ENCODE measurements around the gene SCAF1. TPM values are rescaled to one million over a fixed set of nuclear protein-coding genes. Genes with fewer than 3 reads are reported as not detected.
A peak's percentile ranks its signal among the peaks of the same experiment; 100 is the strongest.

SCAF1 gene
- total and polyA plus RNA-seq, 2 experiments from 2014 or later: 19.7 to 53.7 TPM

DNA sequence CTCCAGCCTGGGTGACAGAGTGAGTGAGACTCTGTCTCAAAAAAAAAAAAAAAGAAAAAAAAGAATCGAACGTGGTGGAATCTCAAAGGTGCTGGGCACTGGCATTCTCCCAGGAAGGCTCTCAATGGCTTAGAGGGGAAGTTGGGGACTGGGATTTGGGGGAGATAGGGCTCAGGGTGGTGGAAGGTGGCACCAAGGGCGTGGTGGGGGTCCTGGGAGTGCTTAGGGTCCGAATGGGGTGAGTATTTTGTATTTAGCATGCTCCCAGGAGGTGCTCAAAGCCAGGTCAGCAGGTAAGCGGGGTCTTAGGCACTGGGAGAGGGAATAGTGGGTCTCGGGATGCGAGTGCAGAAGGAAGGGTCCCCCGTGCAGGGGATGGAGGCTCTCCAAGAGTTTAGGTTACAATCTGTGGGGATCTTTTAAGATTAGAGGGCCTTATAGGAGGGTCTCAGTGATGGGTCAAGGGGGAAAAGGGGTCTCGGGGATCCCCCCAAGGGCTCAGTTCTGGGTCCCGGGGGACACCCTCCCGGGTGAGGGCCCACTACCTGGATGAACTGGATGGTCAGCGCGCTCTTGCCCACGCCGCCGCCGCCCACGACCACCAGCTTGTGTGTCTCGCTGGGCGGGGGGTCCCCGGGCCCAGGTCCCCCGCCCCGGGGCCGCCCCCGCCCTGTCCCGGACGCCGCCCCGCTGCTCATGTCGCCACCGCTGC lies 2.5 kb upstream of the SCAF1 start (continued):
- TF ChIP-seq, protein P1, sequence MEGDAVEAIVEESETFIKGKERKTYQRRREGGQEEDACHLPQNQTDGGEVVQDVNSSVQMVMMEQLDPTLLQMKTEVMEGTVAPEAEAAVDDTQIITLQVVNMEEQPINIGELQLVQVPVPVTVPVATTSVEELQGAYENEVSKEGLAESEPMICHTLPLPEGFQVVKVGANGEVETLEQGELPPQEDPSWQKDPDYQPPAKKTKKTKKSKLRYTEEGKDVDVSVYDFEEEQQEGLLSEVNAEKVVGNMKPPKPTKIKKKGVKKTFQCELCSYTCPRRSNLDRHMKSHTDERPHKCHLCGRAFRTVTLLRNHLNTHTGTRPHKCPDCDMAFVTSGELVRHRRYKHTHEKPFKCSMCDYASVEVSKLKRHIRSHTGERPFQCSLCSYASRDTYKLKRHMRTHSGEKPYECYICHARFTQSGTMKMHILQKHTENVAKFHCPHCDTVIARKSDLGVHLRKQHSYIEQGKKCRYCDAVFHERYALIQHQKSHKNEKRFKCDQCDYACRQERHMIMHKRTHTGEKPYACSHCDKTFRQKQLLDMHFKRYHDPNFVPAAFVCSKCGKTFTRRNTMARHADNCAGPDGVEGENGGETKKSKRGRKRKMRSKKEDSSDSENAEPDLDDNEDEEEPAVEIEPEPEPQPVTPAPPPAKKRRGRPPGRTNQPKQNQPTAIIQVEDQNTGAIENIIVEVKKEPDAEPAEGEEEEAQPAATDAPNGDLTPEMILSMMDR (conservative IDR thresholded peaks at IDR 0.05; ENCODE audit: low read depth in 2 of 2): no peak

DNA sequence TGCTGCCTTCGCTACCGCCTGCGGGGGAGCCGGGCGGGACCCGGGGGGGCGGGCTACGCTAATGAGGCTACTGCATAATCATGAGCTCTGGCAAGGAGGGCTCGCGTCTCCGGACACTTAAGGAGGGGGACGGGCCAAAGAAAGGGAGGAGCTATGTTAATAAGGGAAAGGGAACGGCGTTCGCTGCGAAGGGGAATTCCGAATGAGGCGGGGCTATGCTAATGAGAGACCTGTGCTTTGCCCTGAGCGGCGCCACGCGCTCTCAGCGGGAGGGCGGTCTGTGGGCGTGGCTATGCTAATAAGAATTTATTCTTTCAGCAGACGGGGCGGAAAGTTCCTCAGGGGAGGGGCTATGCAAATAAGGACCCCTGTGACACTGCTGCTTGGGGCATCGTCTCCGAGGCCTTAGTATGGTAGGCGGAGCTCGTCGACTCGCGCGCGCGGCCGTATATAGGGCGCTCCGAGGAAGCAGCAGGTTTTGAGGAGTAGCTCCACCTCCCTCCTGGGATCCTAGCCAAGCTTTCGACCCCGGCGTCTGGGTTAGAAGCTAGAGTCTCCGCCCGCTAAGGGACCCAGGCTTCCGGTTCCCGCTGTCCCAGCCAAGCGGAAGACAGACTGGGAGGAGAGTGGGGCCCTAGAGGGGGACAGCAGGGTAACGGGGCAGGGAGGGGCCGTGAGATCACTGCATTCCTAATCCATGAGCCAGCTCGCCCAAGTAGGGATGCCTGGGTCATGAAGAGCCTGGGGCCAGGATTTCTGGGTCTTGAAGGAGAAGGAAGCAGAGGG lies 1.7 kb upstream of the SCAF1 start, which contains the start of gene RRAS:
Gene RRAS (minus strand): TSS at position 31 of the 786 bp plus-strand sequence. CDS start 45 bp downstream, outside the sequence.
- H3K27ac Mint-ChIP-seq: peak within 1 kb of the TSS; percentile 100
- H3K9me2 ChIP-seq (ENCODE audit: insufficient read depth): no peaks in the 10 kb centered on the region
- H3K79me2 ChIP-seq (replicated peaks; ENCODE audit: insufficient read depth): peaks cover 26% of the 10 kb centered on the region
- peak; percentile 65 for ATAC-seq
- peak within 1 kb of the TSS; percentile 90 for H3K4me2 ChIP-seq
- peak; percentile 59 for TF ChIP-seq POLR2AphosphoS5 (IDR thresholded peaks at IDR 0.05; ENCODE audit: low read depth)
- TF ChIP-seq, protein P2, sequence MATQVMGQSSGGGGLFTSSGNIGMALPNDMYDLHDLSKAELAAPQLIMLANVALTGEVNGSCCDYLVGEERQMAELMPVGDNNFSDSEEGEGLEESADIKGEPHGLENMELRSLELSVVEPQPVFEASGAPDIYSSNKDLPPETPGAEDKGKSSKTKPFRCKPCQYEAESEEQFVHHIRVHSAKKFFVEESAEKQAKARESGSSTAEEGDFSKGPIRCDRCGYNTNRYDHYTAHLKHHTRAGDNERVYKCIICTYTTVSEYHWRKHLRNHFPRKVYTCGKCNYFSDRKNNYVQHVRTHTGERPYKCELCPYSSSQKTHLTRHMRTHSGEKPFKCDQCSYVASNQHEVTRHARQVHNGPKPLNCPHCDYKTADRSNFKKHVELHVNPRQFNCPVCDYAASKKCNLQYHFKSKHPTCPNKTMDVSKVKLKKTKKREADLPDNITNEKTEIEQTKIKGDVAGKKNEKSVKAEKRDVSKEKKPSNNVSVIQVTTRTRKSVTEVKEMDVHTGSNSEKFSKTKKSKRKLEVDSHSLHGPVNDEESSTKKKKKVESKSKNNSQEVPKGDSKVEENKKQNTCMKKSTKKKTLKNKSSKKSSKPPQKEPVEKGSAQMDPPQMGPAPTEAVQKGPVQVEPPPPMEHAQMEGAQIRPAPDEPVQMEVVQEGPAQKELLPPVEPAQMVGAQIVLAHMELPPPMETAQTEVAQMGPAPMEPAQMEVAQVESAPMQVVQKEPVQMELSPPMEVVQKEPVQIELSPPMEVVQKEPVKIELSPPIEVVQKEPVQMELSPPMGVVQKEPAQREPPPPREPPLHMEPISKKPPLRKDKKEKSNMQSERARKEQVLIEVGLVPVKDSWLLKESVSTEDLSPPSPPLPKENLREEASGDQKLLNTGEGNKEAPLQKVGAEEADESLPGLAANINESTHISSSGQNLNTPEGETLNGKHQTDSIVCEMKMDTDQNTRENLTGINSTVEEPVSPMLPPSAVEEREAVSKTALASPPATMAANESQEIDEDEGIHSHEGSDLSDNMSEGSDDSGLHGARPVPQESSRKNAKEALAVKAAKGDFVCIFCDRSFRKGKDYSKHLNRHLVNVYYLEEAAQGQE (IDR thresholded peaks at IDR 0.05; ENCODE audit: unreplicated experiment): no peak
- TF ChIP-seq, protein P3, sequence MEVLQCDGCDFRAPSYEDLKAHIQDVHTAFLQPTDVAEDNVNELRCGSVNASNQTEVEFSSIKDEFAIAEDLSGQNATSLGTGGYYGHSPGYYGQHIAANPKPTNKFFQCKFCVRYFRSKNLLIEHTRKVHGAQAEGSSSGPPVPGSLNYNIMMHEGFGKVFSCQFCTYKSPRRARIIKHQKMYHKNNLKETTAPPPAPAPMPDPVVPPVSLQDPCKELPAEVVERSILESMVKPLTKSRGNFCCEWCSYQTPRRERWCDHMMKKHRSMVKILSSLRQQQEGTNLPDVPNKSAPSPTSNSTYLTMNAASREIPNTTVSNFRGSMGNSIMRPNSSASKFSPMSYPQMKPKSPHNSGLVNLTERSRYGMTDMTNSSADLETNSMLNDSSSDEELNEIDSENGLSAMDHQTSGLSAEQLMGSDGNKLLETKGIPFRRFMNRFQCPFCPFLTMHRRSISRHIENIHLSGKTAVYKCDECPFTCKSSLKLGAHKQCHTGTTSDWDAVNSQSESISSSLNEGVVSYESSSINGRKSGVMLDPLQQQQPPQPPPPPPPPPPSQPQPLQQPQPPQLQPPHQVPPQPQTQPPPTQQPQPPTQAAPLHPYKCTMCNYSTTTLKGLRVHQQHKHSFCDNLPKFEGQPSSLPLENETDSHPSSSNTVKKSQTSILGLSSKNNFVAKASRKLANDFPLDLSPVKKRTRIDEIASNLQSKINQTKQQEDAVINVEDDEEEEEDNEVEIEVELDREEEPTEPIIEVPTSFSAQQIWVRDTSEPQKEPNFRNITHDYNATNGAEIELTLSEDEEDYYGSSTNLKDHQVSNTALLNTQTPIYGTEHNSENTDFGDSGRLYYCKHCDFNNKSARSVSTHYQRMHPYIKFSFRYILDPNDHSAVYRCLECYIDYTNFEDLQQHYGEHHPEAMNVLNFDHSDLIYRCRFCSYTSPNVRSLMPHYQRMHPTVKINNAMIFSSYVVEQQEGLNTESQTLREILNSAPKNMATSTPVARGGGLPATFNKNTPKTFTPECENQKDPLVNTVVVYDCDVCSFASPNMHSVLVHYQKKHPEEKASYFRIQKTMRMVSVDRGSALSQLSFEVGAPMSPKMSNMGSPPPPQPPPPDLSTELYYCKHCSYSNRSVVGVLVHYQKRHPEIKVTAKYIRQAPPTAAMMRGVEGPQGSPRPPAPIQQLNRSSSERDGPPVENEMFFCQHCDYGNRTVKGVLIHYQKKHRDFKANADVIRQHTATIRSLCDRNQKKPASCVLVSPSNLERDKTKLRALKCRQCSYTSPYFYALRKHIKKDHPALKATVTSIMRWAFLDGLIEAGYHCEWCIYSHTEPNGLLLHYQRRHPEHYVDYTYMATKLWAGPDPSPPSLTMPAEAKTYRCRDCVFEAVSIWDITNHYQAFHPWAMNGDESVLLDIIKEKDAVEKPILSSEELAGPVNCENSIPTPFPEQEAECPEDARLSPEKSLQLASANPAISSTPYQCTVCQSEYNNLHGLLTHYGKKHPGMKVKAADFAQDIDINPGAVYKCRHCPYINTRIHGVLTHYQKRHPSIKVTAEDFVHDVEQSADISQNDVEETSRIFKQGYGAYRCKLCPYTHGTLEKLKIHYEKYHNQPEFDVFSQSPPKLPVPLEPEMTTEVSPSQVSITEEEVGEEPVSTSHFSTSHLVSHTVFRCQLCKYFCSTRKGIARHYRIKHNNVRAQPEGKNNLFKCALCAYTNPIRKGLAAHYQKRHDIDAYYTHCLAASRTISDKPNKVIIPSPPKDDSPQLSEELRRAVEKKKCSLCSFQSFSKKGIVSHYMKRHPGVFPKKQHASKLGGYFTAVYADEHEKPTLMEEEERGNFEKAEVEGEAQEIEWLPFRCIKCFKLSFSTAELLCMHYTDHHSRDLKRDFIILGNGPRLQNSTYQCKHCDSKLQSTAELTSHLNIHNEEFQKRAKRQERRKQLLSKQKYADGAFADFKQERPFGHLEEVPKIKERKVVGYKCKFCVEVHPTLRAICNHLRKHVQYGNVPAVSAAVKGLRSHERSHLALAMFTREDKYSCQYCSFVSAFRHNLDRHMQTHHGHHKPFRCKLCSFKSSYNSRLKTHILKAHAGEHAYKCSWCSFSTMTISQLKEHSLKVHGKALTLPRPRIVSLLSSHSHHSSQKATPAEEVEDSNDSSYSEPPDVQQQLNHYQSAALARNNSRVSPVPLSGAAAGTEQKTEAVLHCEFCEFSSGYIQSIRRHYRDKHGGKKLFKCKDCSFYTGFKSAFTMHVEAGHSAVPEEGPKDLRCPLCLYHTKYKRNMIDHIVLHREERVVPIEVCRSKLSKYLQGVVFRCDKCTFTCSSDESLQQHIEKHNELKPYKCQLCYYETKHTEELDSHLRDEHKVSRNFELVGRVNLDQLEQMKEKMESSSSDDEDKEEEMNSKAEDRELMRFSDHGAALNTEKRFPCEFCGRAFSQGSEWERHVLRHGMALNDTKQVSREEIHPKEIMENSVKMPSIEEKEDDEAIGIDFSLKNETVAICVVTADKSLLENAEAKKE (CRISPR knock-in tag; IDR thresholded peaks at IDR 0.05): no peak
- no peak for TF ChIP-seq NANOG (IDR thresholded peaks at IDR 0.05; ENCODE audit: borderline replicate concordance)
- TF ChIP-seq ZNF114 (CRISPR knock-in tag; IDR thresholded peaks at IDR 0.05): no peak
- TF ChIP-seq, protein P4, sequence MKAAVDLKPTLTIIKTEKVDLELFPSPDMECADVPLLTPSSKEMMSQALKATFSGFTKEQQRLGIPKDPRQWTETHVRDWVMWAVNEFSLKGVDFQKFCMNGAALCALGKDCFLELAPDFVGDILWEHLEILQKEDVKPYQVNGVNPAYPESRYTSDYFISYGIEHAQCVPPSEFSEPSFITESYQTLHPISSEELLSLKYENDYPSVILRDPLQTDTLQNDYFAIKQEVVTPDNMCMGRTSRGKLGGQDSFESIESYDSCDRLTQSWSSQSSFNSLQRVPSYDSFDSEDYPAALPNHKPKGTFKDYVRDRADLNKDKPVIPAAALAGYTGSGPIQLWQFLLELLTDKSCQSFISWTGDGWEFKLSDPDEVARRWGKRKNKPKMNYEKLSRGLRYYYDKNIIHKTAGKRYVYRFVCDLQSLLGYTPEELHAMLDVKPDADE (IDR thresholded peaks at IDR 0.05): 0 out of 2 replicates have a peak, but pooled peaks have one; percentile 43
- H3K36me3 Mint-ChIP-seq (ENCODE audit: low read depth): peaks cover 4% of the 10 kb centered on the region; the same call in 2 of the 3 replicates
- H3K9me3 Mint-ChIP-seq: 0 out of 3 replicates have a peak, but pooled peaks cover under 1% of the 10 kb centered on the region
- DNase-seq (ENCODE audit: low spot score): peak; percentile 100
- H3K4me3 Mint-ChIP-seq: peak within 1 kb of the TSS; percentile 97
- peaks cover 13% of the 10 kb centered on the region for H4K20me1 ChIP-seq (replicated peaks; ENCODE audit: insufficient read depth)
- no peaks in the 10 kb centered on the region for H3K36me3 ChIP-seq (ENCODE audit: insufficient read depth)
- peak within 1 kb of the TSS; percentile 100 for H3K27ac ChIP-seq (ENCODE audit: low read depth)
- peak within 1 kb of the TSS; percentile 70 for H3K4me3 ChIP-seq
- H3F3A ChIP-seq (replicated peaks; ENCODE audit: low read depth): peaks cover 20% of the 10 kb centered on the region
- H2AFZ ChIP-seq: no peak within 1 kb of the TSS
- peaks cover 11% of the 10 kb centered on the region; the same call in 1 of the 2 replicates for H3K27me3 ChIP-seq (ENCODE audit: insufficient read depth)
- peaks cover 43% of the 10 kb centered on the region for H3K27me3 Mint-ChIP-seq (ENCODE audit: insufficient read depth, low read depth, poor library complexity)
- peaks cover 48% of the 10 kb centered on the region for H3K4me1 ChIP-seq (ENCODE audit: insufficient read depth)
- H3K4me1 Mint-ChIP-seq: peaks cover 66% of the 10 kb centered on the region

All from GM23338 (cell line).